ENCODE results near the gene RLF.

DNA sequence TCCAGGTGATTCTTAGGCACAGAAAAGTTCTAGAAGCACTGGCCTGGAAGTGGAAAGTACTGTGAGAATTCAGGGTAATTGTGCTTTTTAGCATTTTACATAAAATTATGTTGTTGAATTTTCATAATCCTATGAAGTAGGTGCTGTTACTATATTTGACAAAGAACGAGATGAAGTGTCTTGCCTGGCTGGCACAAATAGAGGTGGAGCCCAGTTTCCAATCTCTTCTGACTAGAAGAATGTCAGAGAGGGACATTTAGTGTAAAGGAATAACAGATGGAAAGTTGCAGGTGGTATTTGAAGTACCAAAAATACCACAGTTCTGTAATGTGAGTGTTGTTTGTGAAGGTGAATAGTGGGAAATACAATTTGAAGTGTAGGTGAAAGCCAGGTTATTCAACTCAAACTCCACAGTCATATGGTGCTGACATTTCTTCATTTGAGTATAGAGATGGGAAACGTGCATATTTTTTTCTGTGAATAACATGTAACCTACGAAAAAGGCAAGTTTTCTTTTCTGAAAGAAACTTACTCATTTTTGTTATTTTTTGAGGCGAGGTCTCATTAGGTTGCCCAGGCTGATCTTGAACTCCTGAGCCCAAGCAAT is 83.1 kb downstream of the RLF start:
- TF ChIP-seq, protein P1, sequence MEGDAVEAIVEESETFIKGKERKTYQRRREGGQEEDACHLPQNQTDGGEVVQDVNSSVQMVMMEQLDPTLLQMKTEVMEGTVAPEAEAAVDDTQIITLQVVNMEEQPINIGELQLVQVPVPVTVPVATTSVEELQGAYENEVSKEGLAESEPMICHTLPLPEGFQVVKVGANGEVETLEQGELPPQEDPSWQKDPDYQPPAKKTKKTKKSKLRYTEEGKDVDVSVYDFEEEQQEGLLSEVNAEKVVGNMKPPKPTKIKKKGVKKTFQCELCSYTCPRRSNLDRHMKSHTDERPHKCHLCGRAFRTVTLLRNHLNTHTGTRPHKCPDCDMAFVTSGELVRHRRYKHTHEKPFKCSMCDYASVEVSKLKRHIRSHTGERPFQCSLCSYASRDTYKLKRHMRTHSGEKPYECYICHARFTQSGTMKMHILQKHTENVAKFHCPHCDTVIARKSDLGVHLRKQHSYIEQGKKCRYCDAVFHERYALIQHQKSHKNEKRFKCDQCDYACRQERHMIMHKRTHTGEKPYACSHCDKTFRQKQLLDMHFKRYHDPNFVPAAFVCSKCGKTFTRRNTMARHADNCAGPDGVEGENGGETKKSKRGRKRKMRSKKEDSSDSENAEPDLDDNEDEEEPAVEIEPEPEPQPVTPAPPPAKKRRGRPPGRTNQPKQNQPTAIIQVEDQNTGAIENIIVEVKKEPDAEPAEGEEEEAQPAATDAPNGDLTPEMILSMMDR (IDR thresholded peaks at IDR 0.05): no peak
- TF ChIP-seq POLR2A (IDR thresholded peaks at IDR 0.05): no peak
